GM12878 (cell line): ENCODE measurements around the gene VPS39. TPM values are rescaled to one million over a fixed set of nuclear protein-coding genes. Genes with fewer than 3 reads are reported as not detected.

ENCODE experiments used
- ATAC-seq: fragments of 200-7000 bp; cut with Tn5 transposase; 3 replicates; pipeline ENCODE4 v1.9.1; 2020; ENCODE audit warnings: mild to moderate bottlenecking, moderate library complexity
- BruUV-seq: library from RNA; stranded (reverse); fragments of 400-500 nt; replicated peaks from 2 replicates; lab custom pipeline; 2021; lab: Mats Ljungman, UMichigan
- CTCF ChIA-PET: fragments of 300-600 bp; sonication (Branson Sonifier 250); formaldehyde crosslinking; extraction: SDS; loops from one replicate; lab custom pipeline; 2021; ENCODE audit warnings: inconsistent platforms; lab: Yijun Ruan, JAX
- POLR2A ChIA-PET: fragments of 350-600 bp; formaldehyde crosslinking; extraction: SDS; loops from one replicate; lab custom pipeline; 2021; ENCODE audit warnings: inconsistent platforms; lab: Charles Lee
- RAD21 ChIA-PET: fragments of 300-600 bp; sonication (Branson Sonifier 250); formaldehyde crosslinking; loops from one replicate; lab custom pipeline; 2023; ENCODE audit warnings: antibody characterized with exemption; ENCODE audit not compliant: unreplicated experiment; lab: Charles Lee
- SMC1A ChIA-PET: fragments of 300-600 bp; sonication (Branson Sonifier 250); formaldehyde crosslinking; loops from one replicate; lab custom pipeline; 2023; ENCODE audit not compliant: unreplicated experiment, uncharacterized antibody; lab: Charles Lee
- DNase-seq: peaks from one replicate; pipeline ENCODE4 v3.0.0-alpha.2; 2011; ENCODE audit warnings: low read depth, low spot score
- FAIRE-seq: peaks from 3 replicates; lab custom pipeline; 2011; peaks lifted over from hg19 to GRCh38; lab: Jason Lieb, UNC
- H2AFZ ChIP-seq: 2 replicates; pipeline ENCODE4 v1.6.0; 2011; ENCODE audit warnings: low read depth, low read length, control low read depth; ENCODE audit not compliant: control insufficient read depth
- H3K27ac ChIP-seq: 2 replicates; pipeline ENCODE4 v1.5.1; 2011; ENCODE audit warnings: control low read depth; ENCODE audit not compliant: control insufficient read depth, insufficient read depth
- H3K27me3 ChIP-seq, 2 experiments: replicated peaks in 1 of 2; 2 replicates each; pipeline versions ENCODE4 v1.6.0 to v1.6.1; 2011; ENCODE audit warnings: low read length in 1 of 2; ENCODE audit not compliant: control insufficient read depth in 2 of 2, insufficient read depth in 2 of 2
- H3K36me3 ChIP-seq, 2 experiments: 2 replicates each; pipeline ENCODE4 v1.5.1; 2011; ENCODE audit warnings: low read length in 1 of 2; ENCODE audit not compliant: control insufficient read depth in 2 of 2, insufficient read depth in 2 of 2
- H3K4me1 ChIP-seq: 2 replicates; pipeline ENCODE4 v1.6.1; 2011; ENCODE audit warnings: mild to moderate bottlenecking, low read length, moderate library complexity, mixed read lengths; ENCODE audit not compliant: control insufficient read depth, insufficient read depth
- H3K4me2 ChIP-seq: 2 replicates; pipeline ENCODE4 v1.6.0; 2011; ENCODE audit warnings: control low read depth; ENCODE audit not compliant: control insufficient read depth, insufficient read depth
- H3K4me3 ChIP-seq: fragments of 200-600 bp; sonication (generic); 2 replicates; pipeline ENCODE4 v1.5.1; 2016
- H3K79me2 ChIP-seq: 2 replicates; pipeline ENCODE4 v1.6.0; 2011; ENCODE audit warnings: low read length; ENCODE audit not compliant: control insufficient read depth, insufficient read depth
- H3K9ac ChIP-seq: 2 replicates; pipeline ENCODE4 v1.8.0; 2011; ENCODE audit warnings: low read length, control low read depth, mixed read lengths; ENCODE audit not compliant: control insufficient read depth, insufficient read depth
- H3K9me3 ChIP-seq: replicated peaks from 3 replicates; pipeline ENCODE4 v1.5.1; 2011; ENCODE audit warnings: mild to moderate bottlenecking, low read length; ENCODE audit not compliant: control insufficient read depth, insufficient read depth
- H4K20me1 ChIP-seq: 2 replicates; pipeline ENCODE4 v1.6.0; 2011; ENCODE audit not compliant: control insufficient read depth, insufficient read depth
- CBX3 ChIP-seq: fragments of 200-600 bp; sonication (generic); IDR thresholded peaks from 2 replicates; pipeline ENCODE4 v1.6.1; 2016; ENCODE audit warnings: low read depth, borderline replicate concordance
- CEBPZ ChIP-seq: fragments of 150-350 bp; IDR thresholded peaks from 2 replicates; pipeline ENCODE4 v1.6.1; 2016; ENCODE audit warnings: low read depth, low read length
- CHD2 ChIP-seq: IDR thresholded peaks from 2 replicates; pipeline ENCODE4 v1.6.1; 2011; ENCODE audit warnings: low read depth, low read length, improper control_type of control experiment, borderline replicate concordance
- CREB1 ChIP-seq: IDR thresholded peaks from 2 replicates; pipeline ENCODE4 v1.6.1; 2012; ENCODE audit warnings: low read depth, mild to moderate bottlenecking, inconsistent platforms
- EZH2 ChIP-seq: IDR thresholded peaks from 2 replicates; pipeline ENCODE4 v1.6.1; 2012; ENCODE audit warnings: low read depth, mild to moderate bottlenecking, control low read depth, inconsistent platforms, low read length, borderline replicate concordance; ENCODE audit not compliant: control insufficient read depth
- FOXK2 ChIP-seq: fragments of 450-650 bp; IDR thresholded peaks from 2 replicates; pipeline ENCODE4 v1.6.1; 2017; ENCODE audit warnings: mild to moderate bottlenecking, moderate library complexity
- FOXM1 ChIP-seq: IDR thresholded peaks from 2 replicates; pipeline ENCODE4 v1.6.1; 2012; ENCODE audit warnings: low read depth, mild to moderate bottlenecking, inconsistent platforms, low read length, moderate library complexity
- NBN ChIP-seq: fragments of 450-650 bp; IDR thresholded peaks from 2 replicates; pipeline ENCODE4 v1.6.1; 2016
- NFIC ChIP-seq: IDR thresholded peaks from 2 replicates; pipeline ENCODE4 v1.6.1; 2012; ENCODE audit warnings: low read depth, mild to moderate bottlenecking, inconsistent platforms, low read length, moderate library complexity
- PML ChIP-seq: IDR thresholded peaks from 2 replicates; pipeline ENCODE4 v1.6.1; 2012; ENCODE audit warnings: low read length, inconsistent platforms
- POLR2A ChIP-seq: IDR thresholded peaks from 2 replicates; pipeline ENCODE4 v1.6.1; 2011; ENCODE audit warnings: low read depth, mild to moderate bottlenecking, low read length
- TARDBP ChIP-seq: IDR thresholded peaks from 2 replicates; pipeline ENCODE4 v1.6.1; 2016; ENCODE audit warnings: borderline replicate concordance
- ZSCAN29 ChIP-seq: fragments of 450-650 bp; IDR thresholded peaks from 2 replicates; pipeline ENCODE4 v1.6.1; 2017; ENCODE audit warnings: mild to moderate bottlenecking, moderate library complexity
- WGBS: methylation state at CpG from one replicate; pipeline ENCODE4 v1.1.6; 2016; ENCODE audit warnings: low lambda C conversion rate; ENCODE audit not compliant: insufficient replicate concordance, insufficient coverage; ENCODE audit errors: missing lambda C conversion rate; 5-methylcytosine and 5-hydroxymethylcytosine counted together
- in situ Hi-C: fragments of 300-500 bp; cut with MboI; formaldehyde crosslinking; loops from 9 replicates; pipeline ENCODE4 v1.14.3; 2018; ENCODE audit warnings: mixed read lengths
- intact Hi-C: fragments of 100-400 bp; cut with micrococcal nuclease; formaldehyde crosslinking; loops from one replicate; pipeline ENCODE4 v1.14.2; 2022; ENCODE audit not compliant: unreplicated experiment
- polyA plus RNA-seq, 11 experiments: library from polyadenylated mRNA; depleted of rRNA in 4 of 11; unstranded in 6 of 11; stranded (reverse) in 5 of 11; fragments of >200 nt; fragmentation: Nextera tagmentation in 4 of 11; fragmentation: Illumina TruSeq in 1 of 11; extraction: Ambion mirVana in 4 of 11; extraction: Trizol in 1 of 11; gene quantifications; 1 replicate in 1 of 11; 2 replicates in 10 of 11; pipeline versions ENCODE4 v1.2.1 to v1.2.3, GENCODE V29; 2011 to 2016; ENCODE audit warnings: inconsistent platforms in 2 of 11, missing spikeins in 2 of 11, low read depth in 1 of 11
- total RNA-seq, 4 experiments: library from RNA; depleted of rRNA in 3 of 4; stranded (reverse); fragments of >200 nt in 3 of 4; fragmentation: Illumina TruSeq in 1 of 4; extraction: Trizol in 1 of 4; gene quantifications; 2 replicates each; pipeline versions ENCODE4 v1.2.1 to v1.2.3, GENCODE V29; 2013 to 2021
- TF ChIP-seq, protein P1 (sequence below): IDR thresholded peaks from 2 replicates; pipeline ENCODE4 v1.6.1; 2011; ENCODE audit warnings: low read depth, mild to moderate bottlenecking, low read length, moderate library complexity, borderline replicate concordance; ENCODE audit errors: extremely low read depth

Gene VPS39
- total and polyA plus RNA-seq, 10 of the 15 experiments (the other 5 are each of a cell fraction or from before 2014, with no cell fraction given), result 4.9 to 50.0 (median 36.2) TPM

DNA sequence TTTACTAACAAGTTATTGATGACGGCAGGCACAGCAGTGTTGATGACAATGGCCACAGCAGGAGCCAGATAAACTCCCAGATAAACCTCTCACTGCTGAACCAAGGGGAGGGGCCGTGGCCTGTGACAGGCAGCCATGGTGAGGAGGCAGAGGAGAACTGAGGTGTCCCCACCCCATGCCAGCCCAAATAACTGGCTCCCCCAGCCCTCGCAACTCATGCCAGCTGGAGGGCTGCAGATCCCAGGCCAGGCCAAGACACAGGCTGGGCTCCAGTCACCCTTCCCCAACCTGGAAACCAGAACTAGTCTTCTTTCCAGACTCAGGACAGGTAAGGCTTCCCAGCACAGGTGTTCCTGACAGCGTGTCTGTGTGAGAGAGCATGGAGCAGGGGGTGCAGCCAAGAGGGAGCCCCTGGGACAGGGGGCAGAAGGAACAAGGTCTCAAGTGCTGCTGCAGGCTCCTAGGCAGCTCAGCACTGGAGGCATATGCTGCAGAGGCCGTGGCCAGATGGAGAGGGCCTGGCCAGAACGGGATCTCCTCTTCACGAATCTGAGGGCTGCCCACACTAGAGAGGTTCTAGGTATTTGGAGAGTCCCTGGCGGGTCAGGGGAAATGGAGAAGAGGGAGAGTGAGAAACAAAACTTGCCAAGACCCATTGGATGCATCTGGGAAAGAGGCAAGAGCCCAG lies 67.6 kb downstream of the VPS39 start:
- H3K9ac ChIP-seq, result no peak overlapping the region
- ChIA-PET CTCF (no interaction called here), SMC1A (no interaction called here), POLR2A (no interaction called here), RAD21 (no interaction called here)
- no TSS peak for BruUV-seq
- DNase-seq (no peak), FAIRE-seq (no peak), ATAC-seq (no peak)
- TF ChIP-seq CHD2 (no peak), PML (no peak), EZH2 (no peak), ZSCAN29 (no peak), FOXM1 (no peak), NBN (no peak), CEBPZ (no peak), TARDBP (no peak), POLR2A (no peak), NFIC (no peak), FOXK2 (no peak), CBX3 (no peak), CREB1 (no peak)
- TF ChIP-seq, protein P1, sequence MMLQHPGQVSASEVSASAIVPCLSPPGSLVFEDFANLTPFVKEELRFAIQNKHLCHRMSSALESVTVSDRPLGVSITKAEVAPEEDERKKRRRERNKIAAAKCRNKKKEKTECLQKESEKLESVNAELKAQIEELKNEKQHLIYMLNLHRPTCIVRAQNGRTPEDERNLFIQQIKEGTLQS, result no peak
- 14% methylated on average over 7 of the region's 8 CpGs for WGBS
- H3K4me2 ChIP-seq, result no peak overlapping the region
- no peaks in the 10 kb centered on the region for H3K4me1 ChIP-seq
- H3K36me3 ChIP-seq, result no peaks in the 10 kb centered on the region
- no peaks in the 10 kb centered on the region for H3K79me2 ChIP-seq
- in situ Hi-C loops (no loop called here), intact Hi-C loops (no loop called here)
- H2AFZ ChIP-seq, result no peak overlapping the region
- H3K9me3 ChIP-seq, result no peaks in the 10 kb centered on the region
- no peak overlapping the region for H3K27ac ChIP-seq
- H3K4me3 ChIP-seq, result no peak overlapping the region
- no peaks in the 10 kb centered on the region for H4K20me1 ChIP-seq
- H3K27me3 ChIP-seq, result no peaks in the 10 kb centered on the region; a peak in 1 of 4 replicates
